MM.1S (cell line): ENCODE data around the gene CAPS2.

Experiments
- DNase-seq: peaks from one replicate; pipeline ENCODE4 v3.0.0-alpha.2; 2015
- H2AFZ ChIP-seq: fragments of 300-600 bp; sonication (generic); 2 replicates; pipeline ENCODE4 v1.6.0; 2016; ENCODE audit warnings: antibody characterized with exemption, low read length
- H3F3A ChIP-seq: fragments of 300-600 bp; sonication (generic); 2 replicates; pipeline ENCODE4 v1.6.1; 2016; ENCODE audit warnings: mild to moderate bottlenecking, antibody characterized with exemption, low read length, moderate library complexity, mixed read lengths; ENCODE audit not compliant: insufficient read depth
- H3K27ac ChIP-seq: fragments of 300-600 bp; sonication (generic); 2 replicates; pipeline ENCODE4 v1.5.1; 2016; ENCODE audit warnings: mild to moderate bottlenecking, low read length
- H3K27me3 ChIP-seq: fragments of 300-600 bp; sonication (generic); replicated peaks from 2 replicates; pipeline ENCODE4 v1.6.0; 2016; ENCODE audit warnings: low read length; ENCODE audit not compliant: insufficient read depth
- H3K36me3 ChIP-seq: fragments of 300-600 bp; sonication (generic); replicated peaks from 2 replicates; pipeline ENCODE4 v1.6.1; 2016; ENCODE audit warnings: mild to moderate bottlenecking, low read length, mixed read lengths; ENCODE audit not compliant: insufficient read depth
- H3K4me1 ChIP-seq: fragments of 300-600 bp; sonication (generic); 2 replicates; pipeline ENCODE4 v1.6.1; 2016; ENCODE audit warnings: low read length, mixed read lengths
- H3K4me2 ChIP-seq: fragments of 300-600 bp; sonication (generic); 2 replicates; pipeline ENCODE4 v1.6.0; 2016; ENCODE audit warnings: low read depth, low read length
- H3K4me3 ChIP-seq: fragments of 300-600 bp; sonication (generic); 2 replicates; pipeline ENCODE4 v1.5.1; 2016; ENCODE audit warnings: low read length, mixed read lengths
- H3K79me2 ChIP-seq: fragments of 300-600 bp; sonication (generic); 2 replicates; pipeline ENCODE4 v1.6.1; 2016; ENCODE audit warnings: mixed run types, low read length, mixed read lengths
- H3K9ac ChIP-seq: fragments of 300-600 bp; sonication (generic); 2 replicates; pipeline ENCODE4 v1.6.1; 2016; ENCODE audit warnings: low read length, mixed read lengths
- H3K9me2 ChIP-seq: fragments of 300-600 bp; sonication (generic); replicated peaks from 2 replicates; pipeline ENCODE4 v1.6.1; 2016; ENCODE audit warnings: mild to moderate bottlenecking, low read length, mixed read lengths; ENCODE audit not compliant: insufficient read depth
- H3K9me3 ChIP-seq: fragments of 300-600 bp; sonication (generic); replicated peaks from 2 replicates; pipeline ENCODE4 v1.6.1; 2016; ENCODE audit warnings: mild to moderate bottlenecking, low read length, mixed read lengths; ENCODE audit not compliant: insufficient read depth
- H4K20me1 ChIP-seq: fragments of 300-600 bp; sonication (generic); 2 replicates; pipeline ENCODE4 v1.6.1; 2016; ENCODE audit warnings: mild to moderate bottlenecking, low read length, moderate library complexity, mixed read lengths; ENCODE audit not compliant: insufficient read depth
- EZH2 ChIP-seq: fragments of 300-600 bp; sonication (generic); optimal IDR thresholded peaks from 2 replicates; pipeline ENCODE3; 2017; ENCODE audit warnings: low read depth, mild to moderate bottlenecking, antibody characterized with exemption, low read length, mixed read lengths
- EZH2phosphoT487 ChIP-seq: fragments of 300-600 bp; sonication (generic); IDR thresholded peaks from 2 replicates; pipeline ENCODE4 v1.6.1; 2018; ENCODE audit warnings: antibody characterized with exemption, low read length
- TF ChIP-seq, protein P1 (sequence below): fragments of 300-600 bp; sonication (generic); IDR thresholded peaks from 2 replicates; pipeline ENCODE4 v1.5.1; 2016; ENCODE audit warnings: antibody characterized with exemption, low read length, mixed read lengths

The CAPS2 gene

GRCh38 chr12:75294797-75295196 is 35.3 kb downstream of the CAPS2 start:
- no peaks in the 10 kb centered on the region for H3K9me3 ChIP-seq
- H3K4me2 ChIP-seq, result no peak overlapping the region
- H4K20me1 ChIP-seq, result no peaks in the 10 kb centered on the region
- no peaks in the 10 kb centered on the region for H3K4me1 ChIP-seq
- no peak overlapping the region for H3K4me3 ChIP-seq
- no peak for DNase-seq
- no peak overlapping the region for H3K9ac ChIP-seq
- H3K36me3 ChIP-seq, result no peaks in the 10 kb centered on the region
- no peak overlapping the region for H2AFZ ChIP-seq
- H3F3A ChIP-seq, result no peaks in the 10 kb centered on the region
- H3K79me2 ChIP-seq, result no peaks in the 10 kb centered on the region
- no peak for TF ChIP-seq EZH2phosphoT487
- TF ChIP-seq, protein P1, sequence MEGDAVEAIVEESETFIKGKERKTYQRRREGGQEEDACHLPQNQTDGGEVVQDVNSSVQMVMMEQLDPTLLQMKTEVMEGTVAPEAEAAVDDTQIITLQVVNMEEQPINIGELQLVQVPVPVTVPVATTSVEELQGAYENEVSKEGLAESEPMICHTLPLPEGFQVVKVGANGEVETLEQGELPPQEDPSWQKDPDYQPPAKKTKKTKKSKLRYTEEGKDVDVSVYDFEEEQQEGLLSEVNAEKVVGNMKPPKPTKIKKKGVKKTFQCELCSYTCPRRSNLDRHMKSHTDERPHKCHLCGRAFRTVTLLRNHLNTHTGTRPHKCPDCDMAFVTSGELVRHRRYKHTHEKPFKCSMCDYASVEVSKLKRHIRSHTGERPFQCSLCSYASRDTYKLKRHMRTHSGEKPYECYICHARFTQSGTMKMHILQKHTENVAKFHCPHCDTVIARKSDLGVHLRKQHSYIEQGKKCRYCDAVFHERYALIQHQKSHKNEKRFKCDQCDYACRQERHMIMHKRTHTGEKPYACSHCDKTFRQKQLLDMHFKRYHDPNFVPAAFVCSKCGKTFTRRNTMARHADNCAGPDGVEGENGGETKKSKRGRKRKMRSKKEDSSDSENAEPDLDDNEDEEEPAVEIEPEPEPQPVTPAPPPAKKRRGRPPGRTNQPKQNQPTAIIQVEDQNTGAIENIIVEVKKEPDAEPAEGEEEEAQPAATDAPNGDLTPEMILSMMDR, result no peak
- no peak for TF ChIP-seq EZH2
- no peaks in the 10 kb centered on the region for H3K9me2 ChIP-seq
- H3K27me3 ChIP-seq, result no peaks in the 10 kb centered on the region
- H3K27ac ChIP-seq, result no peak overlapping the region

GRCh38 chr12:75294336-75294735 is 35.8 kb downstream of the CAPS2 start:
- H4K20me1 ChIP-seq, result no peaks in the 10 kb centered on the region
- H3K9ac ChIP-seq, result no peak overlapping the region
- no peaks in the 10 kb centered on the region for H3K27me3 ChIP-seq
- TF ChIP-seq EZH2phosphoT487, result no peak
- TF ChIP-seq, protein P1, result no peak
- H3K36me3 ChIP-seq, result no peaks in the 10 kb centered on the region
- no peak overlapping the region for H3K27ac ChIP-seq
- H3K4me3 ChIP-seq, result no peak overlapping the region
- no peaks in the 10 kb centered on the region for H3K4me1 ChIP-seq
- no peaks in the 10 kb centered on the region for H3K9me3 ChIP-seq
- H3K9me2 ChIP-seq, result no peaks in the 10 kb centered on the region
- no peak overlapping the region for H2AFZ ChIP-seq
- no peaks in the 10 kb centered on the region for H3K79me2 ChIP-seq
- H3F3A ChIP-seq, result no peaks in the 10 kb centered on the region
- H3K4me2 ChIP-seq, result no peak overlapping the region
- no peak for DNase-seq

DNA sequence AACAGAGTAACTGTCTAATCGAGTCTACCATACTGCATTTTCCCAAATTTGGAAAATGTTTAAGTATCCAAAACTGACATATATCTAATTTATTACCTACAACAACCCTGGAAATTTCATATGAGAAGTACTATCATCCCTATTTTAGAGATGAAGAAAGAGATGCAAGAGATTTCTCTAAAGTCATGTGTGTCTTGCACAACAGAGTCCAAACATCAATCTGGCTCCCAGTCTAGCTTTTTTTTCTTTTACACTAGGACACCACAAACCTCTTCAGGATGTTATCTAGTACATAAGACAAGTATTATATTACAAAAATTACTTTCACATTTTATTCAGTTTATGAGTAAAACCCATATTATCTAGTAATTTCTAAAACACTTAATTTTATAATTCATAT is 39.1 kb downstream of the CAPS2 start:
- Histone ChIP-seq H3K4me1 (no peaks in the 10 kb centered on the region), H3K4me2 (no peak overlapping the region), H3K27ac (no peak overlapping the region), H3K9me2 (no peaks in the 10 kb centered on the region), H3K79me2 (no peaks in the 10 kb centered on the region), H4K20me1 (no peaks in the 10 kb centered on the region), H3F3A (no peaks in the 10 kb centered on the region), H3K27me3 (no peaks in the 10 kb centered on the region), H3K36me3 (no peaks in the 10 kb centered on the region), H3K9me3 (no peaks in the 10 kb centered on the region), H3K9ac (no peak overlapping the region), H3K4me3 (no peak overlapping the region), H2AFZ (no peak overlapping the region)
- TF ChIP-seq EZH2 (no peak), EZH2phosphoT487 (no peak)
- TF ChIP-seq, protein P1, result no peak
- DNase-seq, result no peak
